C1 segment of cervical spinal cord (tissue), 14 donors: Measurements from ENCODE around the gene LYRM1.
"Not testable (repeated sequence)": the region's sequence is repeated elsewhere in the genome, so short reads cannot be mapped to it uniquely, and the experiment has no call there.

Experiments used
- DNase-seq, 14 donors: peaks; one replicate each; lab custom pipeline; 2025; lab: John Stamatoyannopoulos, UW

The LYRM1 gene

DNA sequence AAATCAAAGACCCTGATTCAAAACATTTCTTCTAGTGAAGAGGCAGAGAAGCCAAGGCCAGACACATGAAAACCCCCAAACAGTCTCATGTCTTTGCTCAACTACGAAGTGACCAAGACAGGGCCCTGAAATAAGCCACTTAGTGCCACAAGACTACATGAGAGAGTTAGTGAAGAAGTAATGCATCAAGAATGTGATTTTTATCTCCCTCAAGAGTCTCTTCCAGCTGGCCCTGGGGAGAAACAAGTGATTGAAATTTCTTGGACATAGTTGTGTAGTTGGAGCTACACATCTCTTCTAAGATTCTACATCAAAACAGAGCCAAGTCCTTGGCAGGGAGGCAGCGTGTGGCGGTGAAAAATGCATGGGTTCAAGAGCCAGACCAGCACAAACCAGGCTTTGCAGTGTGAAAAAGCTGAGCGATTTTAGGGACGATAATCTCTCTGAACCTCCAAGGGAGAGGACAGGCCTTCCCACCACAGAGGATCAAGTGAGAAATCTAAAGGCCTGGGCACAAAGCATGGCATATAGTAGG is 30.6 kb downstream of the LYRM1 start:
- no peak for DNase-seq

GRCh38 chr16:20933589-20933988 is 33.0 kb downstream of the LYRM1 start:
- no peak for DNase-seq

GRCh38 chr16:20937736-20938135 is 37.2 kb downstream of the LYRM1 start:
- DNase-seq = no peak

DNA sequence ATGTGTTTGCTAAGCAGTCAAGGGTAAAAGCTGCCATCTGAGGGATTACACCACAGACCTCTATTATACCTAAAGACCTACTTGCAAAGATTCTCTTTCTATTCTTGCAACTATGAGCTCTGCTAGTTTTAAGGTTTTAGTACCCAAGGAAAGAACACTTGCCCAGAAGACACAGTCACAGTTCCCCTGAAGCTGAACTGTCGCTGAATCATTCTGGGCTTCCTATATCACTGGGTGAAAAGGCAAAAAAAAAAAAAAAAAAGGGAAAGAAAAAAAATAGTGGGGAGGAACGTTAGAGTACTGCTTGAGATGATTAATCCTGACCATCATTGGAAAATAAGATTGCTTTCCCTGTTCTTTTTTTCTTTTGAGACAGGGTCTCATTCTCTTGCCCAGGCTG is 37.9 kb downstream of the LYRM1 start:
- DNase-seq = no peak

DNA sequence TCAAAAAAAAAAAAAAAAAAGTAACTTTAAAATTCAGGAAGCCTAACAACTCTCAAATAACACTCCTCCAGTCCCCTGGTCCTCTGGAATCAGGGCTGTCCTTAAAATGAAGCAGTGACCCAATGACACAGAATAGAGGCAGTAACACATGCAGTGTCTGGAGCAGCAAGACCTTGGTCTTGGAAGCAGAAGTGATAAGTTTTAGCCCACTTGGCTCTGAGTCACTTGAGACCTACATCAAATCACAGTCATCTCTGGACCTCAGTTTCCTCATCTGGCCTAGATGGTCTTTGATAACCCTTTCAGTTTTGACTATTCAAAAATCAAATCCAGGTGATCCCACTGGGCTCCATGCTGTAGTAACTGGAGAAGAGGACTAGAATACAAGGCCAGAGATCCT is 39.0 kb downstream of the LYRM1 start:
- no peak for DNase-seq

GRCh38 chr16:20940871-20941635 is 40.5 kb downstream of the LYRM1 start:
- no peak for DNase-seq

- DNase-seq = no peak
Measured at GRCh38 chr16:20941636-20941926, 41.0 kb downstream of the LYRM1 start.

- DNase-seq = no peak
Measured at GRCh38 chr16:20942256-20942655, 41.7 kb downstream of the LYRM1 start.

GRCh38 chr16:20944861-20945574 is 44.4 kb downstream of the LYRM1 start:
- no peak for DNase-seq

DNA sequence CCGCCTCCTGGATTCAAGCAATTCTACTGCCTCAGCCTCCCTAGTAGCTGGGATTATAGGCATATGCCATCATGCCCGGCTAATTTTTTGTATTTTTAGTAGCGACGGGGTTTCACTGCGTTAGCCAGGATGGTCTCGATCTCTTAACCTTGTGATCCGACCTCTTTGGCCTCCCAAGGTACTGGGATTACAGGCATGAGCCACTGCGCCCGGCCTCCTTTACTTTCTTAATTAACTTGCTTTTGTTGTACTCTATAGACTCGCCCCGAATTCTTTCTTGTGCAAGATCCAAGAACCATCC is 45.0 kb downstream of the LYRM1 start:
- DNase-seq = not testable (repeated sequence)

- DNase-seq = no peak
Measured at GRCh38 chr16:20946015-20946629, 45.6 kb downstream of the LYRM1 start.

DNA sequence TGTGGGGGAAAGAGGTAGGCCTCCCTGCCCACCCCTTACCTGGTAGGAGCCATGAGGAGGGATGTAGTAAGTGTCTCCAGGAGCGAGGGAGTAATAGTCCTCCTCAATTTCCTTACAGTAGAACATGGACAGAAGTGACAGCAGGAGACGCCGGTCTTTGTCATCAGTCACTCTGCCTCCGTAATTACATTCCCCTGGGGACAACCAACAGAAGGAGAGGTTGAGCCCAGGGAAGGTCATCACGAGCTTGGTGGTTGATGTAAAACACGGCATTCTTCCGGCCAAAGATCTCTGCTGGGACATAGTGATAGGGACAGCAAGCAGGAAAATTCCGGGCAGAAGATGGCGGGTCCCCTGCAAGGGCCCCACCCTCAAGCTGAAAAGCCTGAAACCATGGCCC is 47.9 kb downstream of the LYRM1 start:
- no peak for DNase-seq

DNA sequence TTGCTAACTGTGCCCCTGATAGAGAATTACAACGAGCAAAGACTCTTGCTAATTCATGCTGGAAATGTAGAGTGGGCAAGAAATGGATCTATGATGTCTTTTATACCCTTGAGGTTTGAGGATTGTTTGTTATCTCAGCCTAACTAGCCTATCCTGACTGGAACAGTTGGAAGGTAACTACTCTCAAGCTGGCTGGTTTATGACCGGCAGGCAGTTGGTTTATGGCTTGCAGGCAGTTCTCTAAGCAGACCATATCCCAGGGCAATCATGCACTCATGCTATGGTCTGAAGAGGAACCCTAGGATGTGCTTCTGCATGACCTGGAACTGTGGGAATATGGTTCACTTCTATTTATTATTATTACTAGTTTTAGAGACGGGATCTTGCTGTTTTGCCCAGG is 49.1 kb downstream of the LYRM1 start:
- DNase-seq = no peak

- no peak for DNase-seq
Measured at GRCh38 chr16:20950294-20950693, 49.7 kb downstream of the LYRM1 start.

DNA sequence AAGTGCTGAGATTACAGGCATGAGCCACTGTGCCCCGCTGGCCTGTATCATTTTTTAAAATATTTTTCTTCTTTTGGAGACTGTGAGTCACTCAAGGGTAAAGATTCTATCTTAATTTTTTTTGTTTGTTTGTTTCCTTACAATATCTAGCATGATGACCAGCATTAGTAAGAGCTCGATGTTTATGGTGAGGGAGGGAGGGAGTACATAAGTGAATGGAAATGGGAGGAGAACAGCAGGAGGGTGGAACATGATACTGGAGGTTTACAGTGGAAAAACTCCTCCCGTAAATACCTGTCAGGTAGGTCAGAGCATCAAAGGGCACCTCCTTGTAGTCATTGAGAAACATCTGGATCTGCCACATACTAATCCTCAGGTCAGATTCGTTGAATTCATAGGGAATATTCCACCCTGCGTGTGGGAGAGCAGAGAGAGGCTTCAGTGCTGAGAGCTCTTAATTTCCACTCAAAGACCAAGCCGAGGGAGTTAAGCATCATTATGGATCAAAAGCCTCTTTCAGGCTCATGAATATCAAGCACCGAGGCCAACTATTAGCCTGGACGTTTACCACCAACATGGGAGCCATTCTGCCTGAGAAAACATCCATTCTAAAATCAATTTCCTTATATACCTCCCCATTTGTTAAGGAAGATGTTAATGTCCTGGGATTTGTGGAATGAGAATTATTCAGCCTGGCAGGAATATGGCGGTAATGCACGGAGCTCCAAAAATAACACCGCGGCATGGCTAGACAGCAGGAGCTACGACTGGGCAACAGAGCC is 51.8 kb downstream of the LYRM1 start:
- no peak for DNase-seq

DNA sequence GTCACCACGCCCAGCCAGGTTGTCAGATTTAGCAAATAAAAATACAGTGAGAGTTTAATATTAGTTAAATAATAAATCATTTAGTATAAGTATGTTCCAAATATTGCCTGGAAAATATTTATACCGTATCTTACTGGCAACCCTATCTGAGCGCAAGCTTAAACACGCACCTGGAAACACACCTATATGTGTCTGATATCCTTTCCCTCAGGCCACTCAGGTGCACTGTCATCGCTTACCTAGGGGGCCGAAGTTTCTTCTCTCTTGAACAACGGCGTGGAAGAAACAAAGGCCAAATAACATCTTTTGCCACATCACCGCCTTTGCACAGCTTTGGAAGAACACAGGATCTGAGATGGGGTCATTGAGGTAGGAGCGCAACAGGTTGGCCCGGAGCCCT is 54.0 kb downstream of the LYRM1 start:
- no peak for DNase-seq

GRCh38 chr16:20956319-20956718 is 55.7 kb downstream of the LYRM1 start:
- no peak for DNase-seq

- DNase-seq = no peak
Measured at GRCh38 chr16:20957153-20957552, 56.6 kb downstream of the LYRM1 start.

- DNase-seq = no peak
Measured at GRCh38 chr16:20960899-20961298, 60.3 kb downstream of the LYRM1 start.

DNA sequence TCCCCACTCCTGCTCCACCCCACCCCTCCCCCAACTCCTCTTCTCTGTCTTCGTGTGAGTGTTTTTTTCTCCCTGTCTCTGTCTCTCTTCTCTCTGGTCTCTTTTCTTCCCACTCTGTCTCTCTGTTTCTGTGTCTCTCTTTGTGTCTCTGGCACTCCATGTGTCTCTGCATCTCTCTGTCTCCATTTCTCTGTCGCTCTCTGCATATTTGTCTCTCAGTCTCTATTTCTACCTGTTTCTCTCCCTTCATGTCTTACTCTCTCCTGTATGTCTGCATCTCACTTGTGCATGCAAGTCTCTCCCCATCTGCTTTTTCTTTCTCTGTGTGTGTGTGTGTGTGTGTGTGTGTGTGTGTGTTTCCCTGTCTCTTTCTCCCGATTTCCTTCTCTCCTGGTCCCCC is 68.2 kb downstream of the LYRM1 start:
- no peak for DNase-seq

- no peak for DNase-seq
Measured at GRCh38 chr16:20969386-20969785, 68.8 kb downstream of the LYRM1 start.

DNA sequence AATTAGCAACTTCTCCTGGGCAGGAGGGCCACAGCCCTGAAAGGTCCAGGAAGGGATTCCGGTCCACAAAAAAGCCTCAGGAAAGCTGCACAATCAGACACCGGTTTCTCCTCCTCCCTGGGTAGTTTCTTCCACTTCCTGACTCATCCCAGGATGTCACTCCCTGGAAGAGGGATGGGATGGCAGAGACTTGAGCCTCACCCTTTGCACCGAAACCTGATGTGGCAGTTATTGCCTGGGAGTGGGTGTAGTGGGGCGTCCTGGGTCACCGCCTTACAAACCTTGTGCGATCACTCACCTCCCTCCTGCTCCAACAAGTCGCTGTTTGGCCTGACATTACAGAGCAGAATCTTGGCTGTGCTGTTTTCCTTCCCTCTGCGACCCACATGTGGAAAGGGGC is 70.8 kb downstream of the LYRM1 start:
- no peak for DNase-seq
